SW480 (cell line): ENCODE measurements around the gene SRSF9.
A peak's percentile ranks its signal among the peaks of the same experiment; 100 is the strongest.
"Not testable (repeated sequence)": the region's sequence is repeated elsewhere in the genome, so short reads cannot be mapped to it uniquely, and the experiment has no call there.

ENCODE experiments used
- DNase-seq: peaks from one replicate; pipeline ENCODE4 v3.0.0-alpha.2; 2016; ENCODE audit warnings: low spot score

Gene SRSF9

GRCh38 chr12:120469450-120470149 is at the start of gene SRSF9:
Gene SRSF9, minus strand, starts transcription at chr12:120469748. Its CDS starts 139 bp downstream, at chr12:120469609.
- DNase-seq, result peak; percentile 93

- not testable (repeated sequence) for DNase-seq
These were observed 49.8 kb upstream of the SRSF9 start for GRCh38 chr12:120519324-120519723.

GRCh38 chr12:120515496-120515895 is 45.9 kb upstream of the SRSF9 start:
- DNase-seq, result no peak

- DNase-seq, result no peak
These were observed 44.5 kb upstream of the SRSF9 start for GRCh38 chr12:120514002-120514401.

GRCh38 chr12:120508537-120508936 is 39.0 kb upstream of the SRSF9 start:
- DNase-seq, result no peak

- DNase-seq, result no peak
These were observed 35.0 kb upstream of the SRSF9 start for GRCh38 chr12:120504587-120504986.

- DNase-seq, result no peak
These were observed 31.0 kb upstream of the SRSF9 start for GRCh38 chr12:120500581-120500980.

- DNase-seq, result no peak
These were observed 29.4 kb upstream of the SRSF9 start for GRCh38 chr12:120498870-120499515.

- no peak for DNase-seq
These were observed 28.1 kb upstream of the SRSF9 start for GRCh38 chr12:120497524-120498150.

GRCh38 chr12:120496413-120497340 is 27.1 kb upstream of the SRSF9 start:
- peak; percentile 62 for DNase-seq

- DNase-seq, result peak; percentile 93
These were observed 26.3 kb upstream of the SRSF9 start, which contains the start of gene DYNLL1 for GRCh38 chr12:120495731-120496412. Gene DYNLL1, plus strand, starts transcription at chr12:120496113. Its CDS starts 309 bp downstream, at chr12:120496422.

GRCh38 chr12:120495186-120495730 is 25.7 kb upstream of the SRSF9 start:
- no peak for DNase-seq

GRCh38 chr12:120490833-120491512 is 21.4 kb upstream of the SRSF9 start:
- no peak for DNase-seq

- DNase-seq, result no peak
These were observed 20.8 kb upstream of the SRSF9 start for GRCh38 chr12:120490325-120490724.

- no peak for DNase-seq
These were observed 19.5 kb upstream of the SRSF9 start for GRCh38 chr12:120489018-120489417.

- DNase-seq, result no peak
These were observed 18.6 kb upstream of the SRSF9 start for GRCh38 chr12:120488057-120488640.

- not testable (repeated sequence) for DNase-seq
These were observed 18.0 kb upstream of the SRSF9 start for GRCh38 chr12:120487552-120487951.

GRCh38 chr12:120485961-120486881 is 16.7 kb upstream of the SRSF9 start:
- DNase-seq, result no peak

- DNase-seq, result no peak
These were observed 14.1 kb upstream of the SRSF9 start for GRCh38 chr12:120483621-120484020.
